DND-41 (cell line): Measurements from ENCODE around the gene HIGD1C.
A peak's percentile ranks its signal among the peaks of the same experiment; 100 is the strongest.
"Not testable (repeated sequence)": the region's sequence is repeated elsewhere in the genome, so short reads cannot be mapped to it uniquely, and the experiment has no call there.

ENCODE experiments used
- ATAC-seq: fragments of 200-7000 bp; cut with Tn5 transposase; 3 replicates; pipeline ENCODE4 v1.9.1; 2021; ENCODE audit warnings: low read depth; ENCODE audit not compliant: insufficient read depth
- DNase-seq: peaks from one replicate; pipeline ENCODE4 v3.0.0-alpha.2; 2020
- H2AFZ ChIP-seq: 2 replicates; pipeline ENCODE4 v1.6.0; 2012; ENCODE audit warnings: low read depth, low read length
- H3K27ac ChIP-seq: 2 replicates; pipeline ENCODE4 v1.5.1; 2012; ENCODE audit warnings: low read length, inconsistent platforms
- H3K27me3 ChIP-seq: fragments of 200-600 bp; sonication (generic); 2 replicates; pipeline ENCODE4 v1.6.0; 2012; ENCODE audit warnings: low read length, mild to moderate bottlenecking, inconsistent platforms; ENCODE audit not compliant: insufficient read depth, poor library complexity
- H3K36me3 ChIP-seq: 2 replicates; pipeline ENCODE4 v1.5.1; 2012; ENCODE audit warnings: low read length, inconsistent platforms; ENCODE audit not compliant: insufficient read depth
- H3K4me1 ChIP-seq: 2 replicates; pipeline ENCODE4 v1.5.1; 2012; ENCODE audit warnings: mild to moderate bottlenecking, low read length; ENCODE audit not compliant: insufficient read depth
- H3K4me2 ChIP-seq: 2 replicates; pipeline ENCODE4 v1.6.0; 2012; ENCODE audit warnings: mild to moderate bottlenecking, moderate library complexity, low read length, inconsistent platforms; ENCODE audit not compliant: insufficient read depth
- H3K4me3 ChIP-seq, 2 experiments: fragments of 200-600 bp in 1 of 2; shearing (Covaris generic) in 1 of 2; 2 replicates each; pipeline ENCODE4 v1.5.1; 2012 to 2016; ENCODE audit warnings: inconsistent platforms in 2 of 2, low read length in 2 of 2, mild to moderate bottlenecking in 2 of 2, low read depth in 1 of 2, moderate library complexity in 1 of 2
- H3K79me2 ChIP-seq: 2 replicates; pipeline ENCODE4 v1.6.0; 2012; ENCODE audit warnings: low read length, inconsistent platforms; ENCODE audit not compliant: insufficient read depth
- H3K9ac ChIP-seq: 2 replicates; pipeline ENCODE4 v1.6.0; 2012; ENCODE audit warnings: low read depth, mild to moderate bottlenecking, inconsistent platforms, low read length, moderate library complexity
- H3K9me3 ChIP-seq: 2 replicates; pipeline ENCODE4 v1.5.1; 2012; ENCODE audit warnings: low read length, moderate library complexity, mild to moderate bottlenecking, inconsistent platforms; ENCODE audit not compliant: insufficient read depth, severe bottlenecking
- H4K20me1 ChIP-seq: 2 replicates; pipeline ENCODE4 v1.6.0; 2012; ENCODE audit warnings: low read length; ENCODE audit not compliant: insufficient read depth
- EZH2 ChIP-seq: IDR thresholded peaks from 3 replicates; pipeline ENCODE4 v1.6.1; 2012; ENCODE audit warnings: borderline replicate concordance, low read depth, mild to moderate bottlenecking, moderate library complexity, low read length, inconsistent platforms; ENCODE audit not compliant: severe bottlenecking
- TF ChIP-seq, protein P1 (sequence below): IDR thresholded peaks from 2 replicates; pipeline ENCODE4 v1.5.1; 2012; ENCODE audit warnings: borderline replicate concordance, low read length, moderate library complexity, mild to moderate bottlenecking; ENCODE audit not compliant: poor library complexity, severe bottlenecking; ENCODE audit errors: extremely low read depth

HIGD1C gene

GRCh38 chr12:50952510-50952909 lies at the start of gene HIGD1C:
HIGD1C (plus strand) TSS chr12:50952544; CDS start chr12:50953999, 1,455 bp downstream.
- Histone ChIP-seq H4K20me1 (no peaks in the 10 kb centered on the region), H3K4me3 (no peak within 1 kb of the TSS), H2AFZ (no peak within 1 kb of the TSS), H3K4me1 (no peaks in the 10 kb centered on the region), H3K27ac (no peak within 1 kb of the TSS), H3K79me2 (no peaks in the 10 kb centered on the region), H3K9me3 (no peaks in the 10 kb centered on the region), H3K27me3 (no peaks in the 10 kb centered on the region), H3K9ac (no peak within 1 kb of the TSS), H3K4me2 (no peak within 1 kb of the TSS), H3K36me3 (no peaks in the 10 kb centered on the region)
- no peak for ATAC-seq
- TF ChIP-seq, protein P1, sequence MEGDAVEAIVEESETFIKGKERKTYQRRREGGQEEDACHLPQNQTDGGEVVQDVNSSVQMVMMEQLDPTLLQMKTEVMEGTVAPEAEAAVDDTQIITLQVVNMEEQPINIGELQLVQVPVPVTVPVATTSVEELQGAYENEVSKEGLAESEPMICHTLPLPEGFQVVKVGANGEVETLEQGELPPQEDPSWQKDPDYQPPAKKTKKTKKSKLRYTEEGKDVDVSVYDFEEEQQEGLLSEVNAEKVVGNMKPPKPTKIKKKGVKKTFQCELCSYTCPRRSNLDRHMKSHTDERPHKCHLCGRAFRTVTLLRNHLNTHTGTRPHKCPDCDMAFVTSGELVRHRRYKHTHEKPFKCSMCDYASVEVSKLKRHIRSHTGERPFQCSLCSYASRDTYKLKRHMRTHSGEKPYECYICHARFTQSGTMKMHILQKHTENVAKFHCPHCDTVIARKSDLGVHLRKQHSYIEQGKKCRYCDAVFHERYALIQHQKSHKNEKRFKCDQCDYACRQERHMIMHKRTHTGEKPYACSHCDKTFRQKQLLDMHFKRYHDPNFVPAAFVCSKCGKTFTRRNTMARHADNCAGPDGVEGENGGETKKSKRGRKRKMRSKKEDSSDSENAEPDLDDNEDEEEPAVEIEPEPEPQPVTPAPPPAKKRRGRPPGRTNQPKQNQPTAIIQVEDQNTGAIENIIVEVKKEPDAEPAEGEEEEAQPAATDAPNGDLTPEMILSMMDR: no peak
- no peak for TF ChIP-seq EZH2
- no peak for DNase-seq

DNA sequence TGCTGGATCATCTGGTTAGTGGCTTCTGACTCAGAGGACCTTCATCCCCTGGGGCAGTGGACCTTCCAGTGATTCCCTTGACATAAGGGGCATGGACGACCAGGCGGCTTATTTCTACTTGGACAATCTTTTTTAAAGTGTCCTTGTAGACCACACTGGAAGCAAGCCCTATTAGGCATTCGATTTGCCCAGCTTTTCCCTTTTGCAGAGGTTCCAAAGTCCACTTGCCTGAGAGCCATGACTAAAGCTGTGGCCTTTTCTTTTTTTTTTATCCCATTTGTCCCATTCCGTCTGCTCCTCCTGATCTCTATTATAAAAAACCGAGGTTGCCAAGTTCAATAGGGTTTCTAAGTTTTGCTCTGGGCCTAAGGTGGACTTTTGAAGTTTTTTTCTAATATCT lies 43.9 kb upstream of the HIGD1C start:
- H4K20me1 ChIP-seq, H3K4me1 ChIP-seq, DNase-seq, H3K27me3 ChIP-seq, H3K4me3 ChIP-seq, H3K79me2 ChIP-seq, H3K27ac ChIP-seq, H3K9ac ChIP-seq, H2AFZ ChIP-seq, H3K36me3 ChIP-seq, ATAC-seq, H3K4me2 ChIP-seq: not testable (repeated sequence)
- peaks cover 16% of the 10 kb centered on the region for H3K9me3 ChIP-seq

- peak; percentile 32 for DNase-seq
- H3K36me3 ChIP-seq, H2AFZ ChIP-seq, H3K27ac ChIP-seq, H3K27me3 ChIP-seq, H3K4me1 ChIP-seq, H3K4me2 ChIP-seq, H3K9ac ChIP-seq, ATAC-seq, H4K20me1 ChIP-seq, H3K4me3 ChIP-seq, H3K79me2 ChIP-seq: not testable (repeated sequence)
- H3K9me3 ChIP-seq: peaks cover 29% of the 10 kb centered on the region
These were observed 40.0 kb upstream of the HIGD1C start for GRCh38 chr12:50912361-50912760.

- Histone ChIP-seq H3K79me2 (no peaks in the 10 kb centered on the region), H3K4me1 (no peaks in the 10 kb centered on the region), H3K4me2 (no peak overlapping the region), H4K20me1 (no peaks in the 10 kb centered on the region), H3K36me3 (no peaks in the 10 kb centered on the region), H3K4me3 (no peak overlapping the region), H2AFZ (no peak overlapping the region), H3K9me3 (peaks cover 32% of the 10 kb centered on the region), H3K27me3 (no peaks in the 10 kb centered on the region), H3K9ac (no peak overlapping the region), H3K27ac (no peak overlapping the region)
- DNase-seq (no peak), ATAC-seq (no peak)
- TF ChIP-seq EZH2: no peak
- TF ChIP-seq, protein P1: no peak
These were observed 39.1 kb upstream of the HIGD1C start for GRCh38 chr12:50913224-50913623.
